Thyroid gland (tissue), 4 donors: ENCODE measurements around the gene USP6NL.

Source experiments
- CTCF ChIP-seq, 6 experiments: fragments of 200-600 bp in 3 of 6; fragments of 450-650 bp in 3 of 6; sonication (generic) in 3 of 6; IDR thresholded peaks; one replicate each; pipeline ENCODE4 v1.5.1; 2016 to 2019; ENCODE audit warnings: antibody characterized with exemption in 6 of 6, mild to moderate bottlenecking in 2 of 6, inconsistent platforms in 1 of 6, moderate library complexity in 1 of 6
- POLR2A ChIP-seq, 2 donors: fragments of 450-650 bp; IDR thresholded peaks; one replicate each; pipeline ENCODE4 v1.6.1; 2017; ENCODE audit warnings: antibody characterized with exemption in 2 of 2, mild to moderate bottlenecking in 2 of 2, moderate library complexity in 1 of 2

GRCh38 chr10:11416974-11417373 lies 194.5 kb downstream of the USP6NL start:
- TF ChIP-seq CTCF (IDR thresholded peaks at IDR 0.05), result no peak
- TF ChIP-seq POLR2A (IDR thresholded peaks at IDR 0.05), result no peak
